Urinary bladder (tissue), 4 donors: ENCODE measurements around the gene HEPN1. TPM values are rescaled to one million over a fixed set of nuclear protein-coding genes. Genes with fewer than 3 reads are reported as not detected.

Experiments
- DNase-seq: peaks from one replicate; pipeline ENCODE4 v3.0.0-alpha.2; 2015; ENCODE audit errors: extremely low spot score
- H3K27ac ChIP-seq: one replicate; pipeline ENCODE4 v1.5.1; 2013; ENCODE audit warnings: low read depth, mild to moderate bottlenecking, moderate library complexity
- H3K36me3 ChIP-seq: one replicate; pipeline ENCODE4 v1.6.1; 2013; ENCODE audit warnings: mild to moderate bottlenecking, moderate library complexity; ENCODE audit not compliant: insufficient read depth
- H3K4me1 ChIP-seq: one replicate; pipeline ENCODE4 v1.6.1; 2013; ENCODE audit warnings: mild to moderate bottlenecking, moderate library complexity; ENCODE audit not compliant: insufficient read depth
- H3K4me3 ChIP-seq: one replicate; pipeline ENCODE4 v1.5.1; 2013; ENCODE audit warnings: low read depth, low read length
- WGBS: extraction: QIAGEN DNeasy Blood & Tissue Kit; methylation state at CpG from one replicate; pipeline ENCODE4 v1.1.7; 2013; 5-methylcytosine and 5-hydroxymethylcytosine counted together
- polyA plus RNA-seq: library from polyadenylated mRNA; stranded (reverse); fragments of 200-250 nt; gene quantifications from one replicate; pipeline ENCODE4 v1.2.3, GENCODE V29; 2013
- total RNA-seq: library from RNA; depleted of rRNA; stranded (reverse); fragments of >200 nt; gene quantifications from one replicate; pipeline ENCODE4 v1.2.3, GENCODE V29; 2014
- donor health status: healthy with polysubstance abuse.
- donor health status: healthy.

Gene HEPN1
- total and polyA plus RNA-seq, 2 donors = not detected

- Histone ChIP-seq H3K36me3 (no peaks in the 10 kb centered on the region), H3K4me1 (no peaks in the 10 kb centered on the region), H3K4me3 (no peak overlapping the region), H3K27ac (no peak overlapping the region)
- 72% methylated on average over 4 of the region's 4 CpGs for WGBS
- no peak for DNase-seq
Observed at GRCh38 chr11:124934862-124935547, 16.0 kb downstream of the HEPN1 start.

- Histone ChIP-seq H3K4me1 (no peaks in the 10 kb centered on the region), H3K4me3 (no peak within 1 kb of the TSS), H3K27ac (no peak within 1 kb of the TSS), H3K36me3 (no peaks in the 10 kb centered on the region)
- DNase-seq = no peak
- WGBS = 85% methylated on average over 18 of the region's 18 CpGs
Observed at GRCh38 chr11:124935548-124936514, 16.8 kb downstream of the HEPN1 start, which contains the start of gene HEPACAM. TSS of gene HEPACAM (minus strand) at chr11:124936047. CDS start at chr11:124936006, 41 bp downstream.

- no peaks in the 10 kb centered on the region for H3K36me3 ChIP-seq
- no peak for DNase-seq
- 72% methylated on average over 3 of the region's 3 CpGs for WGBS
- H3K4me3 ChIP-seq = no peak overlapping the region
- H3K27ac ChIP-seq = no peak overlapping the region
- H3K4me1 ChIP-seq = no peaks in the 10 kb centered on the region
Observed at GRCh38 chr11:124937336-124937935, 18.4 kb downstream of the HEPN1 start.

GRCh38 chr11:124938206-124938765 is 19.2 kb downstream of the HEPN1 start:
- Histone ChIP-seq H3K36me3 (no peaks in the 10 kb centered on the region), H3K4me1 (no peaks in the 10 kb centered on the region), H3K4me3 (no peak overlapping the region), H3K27ac (no peak overlapping the region)
- 76% methylated on average over 6 of the region's 6 CpGs for WGBS
- no peak for DNase-seq

GRCh38 chr11:124938970-124939369 is 19.9 kb downstream of the HEPN1 start:
- H3K4me1 ChIP-seq = no peaks in the 10 kb centered on the region
- H3K36me3 ChIP-seq = no peaks in the 10 kb centered on the region
- DNase-seq = no peak
- WGBS = 82% methylated on average over 6 of the region's 6 CpGs
- H3K4me3 ChIP-seq = no peak overlapping the region
- H3K27ac ChIP-seq = no peak overlapping the region

GRCh38 chr11:124941703-124942102 is 22.7 kb downstream of the HEPN1 start:
- H3K36me3 ChIP-seq = no peaks in the 10 kb centered on the region
- no peak for DNase-seq
- WGBS = 81% methylated on average over 1 of the region's 1 CpG
- H3K4me3 ChIP-seq = no peak overlapping the region
- H3K27ac ChIP-seq = no peak overlapping the region
- H3K4me1 ChIP-seq = no peaks in the 10 kb centered on the region

- DNase-seq = no peak
- Histone ChIP-seq H3K27ac (no peak overlapping the region), H3K4me1 (no peaks in the 10 kb centered on the region), H3K4me3 (no peak overlapping the region), H3K36me3 (no peaks in the 10 kb centered on the region)
- WGBS = 64% methylated on average over 6 of the region's 6 CpGs
Observed at GRCh38 chr11:124942466-124943253, 23.6 kb downstream of the HEPN1 start.

GRCh38 chr11:124943254-124943616 is 24.2 kb downstream of the HEPN1 start:
- Histone ChIP-seq H3K36me3 (no peaks in the 10 kb centered on the region), H3K27ac (no peak overlapping the region), H3K4me1 (no peaks in the 10 kb centered on the region), H3K4me3 (no peak overlapping the region)
- no peak for DNase-seq
- 66% methylated on average over 5 of the region's 5 CpGs for WGBS

GRCh38 chr11:124943741-124944140 is 24.7 kb downstream of the HEPN1 start:
- WGBS = 33% methylated on average over 1 of the region's 1 CpG
- Histone ChIP-seq H3K27ac (no peak overlapping the region), H3K4me3 (no peak overlapping the region), H3K36me3 (no peaks in the 10 kb centered on the region), H3K4me1 (no peaks in the 10 kb centered on the region)
- DNase-seq = no peak

GRCh38 chr11:124944565-124944964 is 25.5 kb downstream of the HEPN1 start:
- no peak overlapping the region for H3K27ac ChIP-seq
- 76% methylated on average over 3 of the region's 3 CpGs for WGBS
- no peak overlapping the region for H3K4me3 ChIP-seq
- DNase-seq = no peak
- H3K36me3 ChIP-seq = no peaks in the 10 kb centered on the region
- no peaks in the 10 kb centered on the region for H3K4me1 ChIP-seq

GRCh38 chr11:124945826-124946225 is 26.8 kb downstream of the HEPN1 start:
- Histone ChIP-seq H3K4me3 (no peak overlapping the region), H3K4me1 (no peaks in the 10 kb centered on the region), H3K27ac (no peak overlapping the region), H3K36me3 (no peaks in the 10 kb centered on the region)
- DNase-seq = no peak
- 64% methylated on average over 6 of the region's 6 CpGs for WGBS

GRCh38 chr11:124946735-124947141 is 27.7 kb downstream of the HEPN1 start:
- no peak for DNase-seq
- H3K4me3 ChIP-seq = no peak overlapping the region
- H3K36me3 ChIP-seq = no peaks in the 10 kb centered on the region
- WGBS = 47% methylated on average over 2 of the region's 2 CpGs
- no peak overlapping the region for H3K27ac ChIP-seq
- H3K4me1 ChIP-seq = no peaks in the 10 kb centered on the region
